HCT116 (cell line): ENCODE measurements around the gene CPSF4L.

Experiments
- ATF3 ChIP-seq: IDR thresholded peaks from 2 replicates; pipeline ENCODE4 v1.6.1; 2012
- CEBPB ChIP-seq: IDR thresholded peaks from 2 replicates; pipeline ENCODE4 v1.6.1; 2012; ENCODE audit warnings: low read depth
- CTCF ChIP-seq, 3 experiments: fragments of 200-600 bp in 1 of 3; sonication (generic) in 1 of 3; IDR thresholded peaks in 2 of 3; conservative IDR thresholded peaks in 1 of 3; 2 replicates each; pipeline ENCODE4 v1.5.1; 2012 to 2017; ENCODE audit warnings: low read depth in 2 of 3, low read length in 2 of 3, antibody characterized with exemption in 1 of 3, borderline replicate concordance in 1 of 3, control low read depth in 1 of 3, mild to moderate bottlenecking in 1 of 3, mixed read lengths in 1 of 3, mixed run types in 1 of 3, moderate library complexity in 1 of 3; ENCODE audit not compliant: insufficient read depth in 1 of 3
- EZH2 ChIP-seq: fragments of 200-600 bp; sonication (generic); IDR thresholded peaks from 2 replicates; pipeline ENCODE4 v1.6.1; 2017; ENCODE audit warnings: antibody characterized with exemption, mixed run types
- EZH2phosphoT487 ChIP-seq: fragments of 200-600 bp; IDR thresholded peaks from 2 replicates; pipeline ENCODE4 v1.6.1; 2018; ENCODE audit warnings: antibody characterized with exemption, borderline replicate concordance
- POLR2A ChIP-seq: IDR thresholded peaks from 2 replicates; pipeline ENCODE4 v1.7.0; 2011; ENCODE audit warnings: borderline replicate concordance; ENCODE audit not compliant: insufficient read depth, insufficient read length; ENCODE audit errors: extremely low read depth
- POLR2AphosphoS5 ChIP-seq: IDR thresholded peaks from 2 replicates; pipeline ENCODE4 v1.6.1; 2011; ENCODE audit warnings: mild to moderate bottlenecking, low read depth, low read length, moderate library complexity
- RAD21 ChIP-seq: IDR thresholded peaks from 2 replicates; pipeline ENCODE4 v1.6.1; 2012; ENCODE audit warnings: low read depth, mild to moderate bottlenecking
- SP1 ChIP-seq: IDR thresholded peaks from 2 replicates; pipeline ENCODE4 v1.6.1; 2012; ENCODE audit warnings: low read depth
- TCF7L2 ChIP-seq: IDR thresholded peaks from 2 replicates; pipeline ENCODE4 v1.7.0; 2011; ENCODE audit warnings: borderline replicate concordance, inconsistent platforms; ENCODE audit not compliant: insufficient read depth, insufficient read length; ENCODE audit errors: extremely low read depth
- ZFX ChIP-seq: fragments of 450-650 bp; IDR thresholded peaks from 2 replicates; pipeline ENCODE4 v1.6.1; 2017

- TF ChIP-seq ATF3 (no peak), EZH2 (no peak), POLR2A (no peak), CTCF (IDR thresholded peaks at IDR 0.05 in 2 of 3, conservative IDR thresholded peaks at IDR 0.05 in 1 of 3; ENCODE audit: borderline replicate concordance in 1 of 3, insufficient read depth in 1 of 3, low read depth in 2 of 3, low read length in 2 of 3) (no peak), RAD21 (no peak), CEBPB (no peak), EZH2phosphoT487 (no peak), TCF7L2 (no peak), POLR2AphosphoS5 (no peak), ZFX (no peak), SP1 (no peak)
These were observed 49.9 kb downstream of the CPSF4L start for GRCh38 chr17:73211745-73212144.
